GM18861 (cell line): ENCODE measurements around the gene OR10A3.
"Not testable (repeated sequence)": the region's sequence is repeated elsewhere in the genome, so short reads cannot be mapped to it uniquely, and the experiment has no call there.

ENCODE experiments used
- ATAC-seq: cut with Tn5 transposase; IDR thresholded peaks from one replicate; pipeline ENCODE4 v1.9.1; 2021; ENCODE audit not compliant: unreplicated experiment

The OR10A3 gene, protein sequence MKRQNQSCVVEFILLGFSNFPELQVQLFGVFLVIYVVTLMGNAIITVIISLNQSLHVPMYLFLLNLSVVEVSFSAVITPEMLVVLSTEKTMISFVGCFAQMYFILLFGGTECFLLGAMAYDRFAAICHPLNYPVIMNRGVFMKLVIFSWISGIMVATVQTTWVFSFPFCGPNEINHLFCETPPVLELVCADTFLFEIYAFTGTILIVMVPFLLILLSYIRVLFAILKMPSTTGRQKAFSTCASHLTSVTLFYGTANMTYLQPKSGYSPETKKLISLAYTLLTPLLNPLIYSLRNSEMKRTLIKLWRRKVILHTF

DNA sequence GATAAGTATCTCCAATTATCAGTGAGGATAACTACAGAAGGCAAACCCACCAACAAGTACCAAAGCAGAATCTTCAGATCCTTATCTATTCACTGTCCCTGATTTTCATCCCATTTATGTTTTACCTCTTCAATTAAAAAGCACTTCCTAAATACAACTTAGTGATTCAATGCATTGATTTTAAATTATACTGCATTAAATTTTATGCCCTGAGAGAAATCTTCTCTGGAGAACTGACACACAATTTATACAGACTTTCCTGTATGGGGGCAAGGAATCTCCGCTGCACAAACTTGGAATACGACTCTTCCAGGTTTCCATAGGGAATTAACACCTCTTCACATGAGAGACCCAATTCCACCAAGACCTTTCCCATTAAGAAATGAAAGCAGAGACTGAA is at the start of gene OR10A3:
OR10A3 (minus strand) TSS at position 101 of the 400 bp plus-strand sequence. CDS start 2,188 bp downstream, outside the sequence.
- ATAC-seq: no peak

DNA sequence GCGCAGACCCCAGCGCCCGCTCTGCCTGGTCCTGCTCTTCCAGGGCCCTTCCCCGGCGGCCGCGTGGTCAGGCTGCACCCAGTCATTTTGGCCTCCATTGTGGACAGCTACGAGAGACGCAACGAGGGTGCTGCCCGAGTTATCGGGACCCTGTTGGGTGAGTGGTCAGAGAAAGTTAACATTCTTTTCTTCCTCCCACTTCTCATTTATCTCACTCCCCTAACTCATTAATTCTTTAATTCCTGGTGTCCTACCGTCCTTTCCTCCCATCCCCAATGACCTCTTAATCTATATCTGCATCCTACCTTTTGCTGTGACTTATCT is 46.0 kb upstream of the OR10A3 start:
- not testable (repeated sequence) for ATAC-seq

DNA sequence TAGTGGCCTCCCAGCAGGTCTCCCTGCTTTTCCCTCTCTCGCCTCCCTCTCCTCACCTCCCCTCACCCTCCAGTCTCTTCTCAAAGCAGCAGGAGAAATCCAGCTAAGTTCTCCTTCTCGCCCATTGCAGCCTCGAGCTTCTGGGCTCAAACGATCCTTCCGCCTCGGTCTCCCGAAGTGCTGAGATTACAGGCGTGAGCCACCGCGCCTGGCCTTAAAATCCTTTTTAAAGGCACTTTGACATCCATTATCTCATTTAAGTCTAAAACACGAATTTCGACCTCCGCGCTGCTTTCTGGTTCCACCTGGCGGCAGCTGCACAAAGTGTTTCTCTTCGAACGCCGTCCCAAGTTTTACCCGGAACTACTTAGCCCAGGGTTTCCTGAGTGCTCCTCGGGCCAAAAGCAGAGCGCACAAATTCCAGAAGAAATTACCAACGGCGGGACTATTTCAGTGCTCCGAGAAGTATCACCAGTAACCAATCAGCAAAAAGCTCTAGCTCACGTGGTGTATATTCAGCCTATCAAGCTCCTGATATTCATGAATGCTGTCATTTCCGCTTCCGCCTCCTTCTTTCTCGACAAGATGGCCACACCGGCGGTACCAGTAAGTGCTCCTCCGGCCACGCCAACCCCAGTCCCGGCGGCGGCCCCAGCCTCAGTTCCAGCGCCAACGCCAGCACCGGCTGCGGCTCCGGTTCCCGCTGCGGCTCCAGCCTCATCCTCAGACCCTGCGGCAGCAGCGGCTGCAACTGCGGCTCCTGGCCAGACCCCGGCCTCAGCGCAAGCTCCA is 45.5 kb upstream of the OR10A3 start, which contains the start of gene EIF3F:
EIF3F (plus strand) TSS at position 570 of the 792 bp plus-strand sequence; CDS start at position 586, 16 bp downstream.
- peak; percentile 93 for ATAC-seq

DNA sequence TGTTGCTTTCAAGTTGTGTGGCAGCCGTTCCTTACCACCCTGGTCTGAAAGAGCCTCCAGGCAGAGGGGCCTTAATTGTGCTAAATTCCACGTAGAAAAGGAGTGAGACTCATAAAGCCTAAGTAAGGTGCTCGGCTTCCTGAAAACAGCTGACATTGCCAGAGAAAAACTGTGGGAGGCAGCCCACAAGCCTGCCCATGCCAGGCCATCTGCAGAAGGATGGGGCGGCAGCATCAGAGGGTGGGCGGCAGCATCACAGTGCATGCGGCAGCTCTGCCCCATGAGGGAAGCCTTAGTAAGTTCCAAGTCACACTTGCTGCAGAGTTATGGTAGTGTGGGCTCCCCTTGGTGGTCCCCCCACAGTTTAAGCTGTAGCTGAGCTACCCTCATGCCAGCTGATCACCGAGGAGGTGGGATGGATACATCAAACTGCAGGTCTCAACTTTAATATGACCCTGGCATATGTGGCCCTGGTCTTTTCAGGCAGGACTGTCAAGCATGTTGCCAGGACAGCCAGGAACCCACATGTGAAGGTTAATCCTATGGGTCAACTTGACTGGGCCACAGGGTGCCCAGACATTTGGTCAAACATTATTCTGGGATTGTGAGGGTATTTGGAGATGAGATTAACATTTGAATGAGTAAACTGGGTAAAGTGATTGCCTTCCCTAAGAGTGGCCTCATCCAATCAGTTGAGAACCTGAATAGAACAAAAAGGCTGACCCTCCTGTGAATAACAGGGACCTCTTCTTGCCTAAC is 42.5 kb upstream of the OR10A3 start:
- no peak for ATAC-seq

DNA sequence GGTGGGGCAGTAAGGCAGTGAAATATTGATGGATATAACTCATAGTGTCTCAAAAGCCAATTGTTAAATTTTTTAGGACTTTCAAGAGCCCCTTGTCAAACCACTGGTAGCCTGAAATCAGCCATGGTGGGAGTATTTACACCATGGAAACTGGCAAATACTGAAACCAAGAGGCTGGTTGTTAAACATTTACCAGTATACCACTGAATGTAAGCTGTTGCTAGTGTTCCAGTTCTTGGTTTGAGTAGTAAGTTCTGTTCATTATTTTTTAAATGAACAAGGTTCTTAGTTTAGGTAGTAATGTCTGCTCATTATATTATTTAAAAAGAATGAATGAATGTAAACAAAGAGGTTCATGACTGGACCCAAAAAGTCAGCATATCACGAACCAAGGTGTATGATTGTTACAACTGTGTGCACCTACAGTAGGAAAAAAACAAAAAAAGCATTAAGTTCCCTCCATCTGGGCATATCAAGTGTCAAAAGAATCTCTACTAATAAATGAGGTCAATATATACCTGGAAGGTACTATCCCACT is 41.1 kb upstream of the OR10A3 start:
- peak; percentile 54 for ATAC-seq

DNA sequence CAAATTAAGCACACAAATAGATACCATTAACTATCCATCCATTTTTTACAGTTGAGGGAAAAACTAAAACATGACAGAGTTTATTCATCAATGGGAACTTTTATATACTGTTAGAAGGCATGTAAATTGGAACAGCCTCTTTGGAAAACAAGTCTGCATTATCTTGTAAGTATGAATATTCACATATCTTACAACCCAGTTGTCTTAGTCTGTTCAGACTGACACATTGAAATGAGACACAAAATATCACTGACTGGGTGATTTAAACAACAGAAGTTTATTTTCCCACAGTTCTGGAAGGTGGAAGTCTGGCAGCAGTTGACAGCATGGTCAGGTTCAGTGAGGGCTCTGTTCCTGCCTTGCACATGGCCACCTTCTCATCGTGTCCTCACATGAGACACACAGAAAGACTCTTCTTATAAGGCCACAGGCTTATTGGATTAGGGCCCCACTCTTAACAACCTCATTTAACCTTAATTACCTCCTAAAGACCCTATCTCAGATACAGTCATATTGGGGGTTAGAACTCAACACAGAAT is 40.2 kb upstream of the OR10A3 start:
- ATAC-seq: no peak

DNA sequence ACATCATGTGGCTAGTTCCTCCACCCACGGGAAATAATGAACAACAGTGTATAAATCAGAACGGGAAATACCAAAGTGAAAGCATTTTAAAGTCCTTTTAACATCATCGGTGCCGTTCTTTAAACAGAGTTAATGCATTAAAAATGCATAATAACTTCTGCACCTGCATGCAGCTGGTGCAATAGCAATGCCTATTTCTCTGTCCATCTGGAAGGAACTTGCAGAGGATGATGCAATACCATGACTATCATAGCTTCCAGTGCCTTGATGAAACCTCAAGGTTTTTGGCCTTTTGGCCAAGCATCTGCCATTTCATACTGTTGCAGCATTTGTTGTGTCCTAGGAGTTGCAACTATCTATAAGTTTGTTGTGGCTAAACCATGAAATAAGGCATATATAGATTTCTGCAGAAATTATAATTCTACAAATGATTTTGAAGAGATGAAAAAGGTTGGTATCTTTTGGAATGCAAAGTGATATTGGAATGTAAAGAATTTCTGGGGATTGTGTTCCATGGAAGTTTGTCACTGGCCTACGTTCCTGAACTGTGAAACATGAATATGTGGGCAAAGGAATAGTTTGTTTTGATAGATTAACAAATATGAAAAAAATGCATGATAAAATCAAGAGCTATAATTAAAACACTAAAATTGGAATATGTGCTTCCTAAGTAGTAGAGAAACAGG is 35.9 kb upstream of the OR10A3 start:
- ATAC-seq: no peak

DNA sequence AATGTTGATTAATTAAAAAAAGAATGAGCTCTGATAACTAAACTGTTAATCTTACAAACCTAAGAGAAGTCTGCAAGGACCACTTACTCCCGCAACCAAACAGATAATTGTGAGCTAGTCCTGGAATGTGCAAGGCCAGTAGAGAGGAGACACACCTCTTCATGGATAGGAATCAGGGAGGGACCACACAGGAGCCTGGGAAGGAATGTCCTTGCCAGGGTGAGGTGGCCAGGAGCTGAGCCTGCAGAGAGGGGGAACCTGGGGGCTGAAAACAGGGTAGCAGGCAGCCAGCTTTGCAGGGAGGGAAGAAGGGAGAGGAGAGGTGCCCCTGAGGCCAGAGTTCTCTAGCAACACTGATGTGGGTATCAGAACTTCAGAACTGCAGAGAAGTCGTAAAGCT is 33.2 kb upstream of the OR10A3 start:
- no peak for ATAC-seq

DNA sequence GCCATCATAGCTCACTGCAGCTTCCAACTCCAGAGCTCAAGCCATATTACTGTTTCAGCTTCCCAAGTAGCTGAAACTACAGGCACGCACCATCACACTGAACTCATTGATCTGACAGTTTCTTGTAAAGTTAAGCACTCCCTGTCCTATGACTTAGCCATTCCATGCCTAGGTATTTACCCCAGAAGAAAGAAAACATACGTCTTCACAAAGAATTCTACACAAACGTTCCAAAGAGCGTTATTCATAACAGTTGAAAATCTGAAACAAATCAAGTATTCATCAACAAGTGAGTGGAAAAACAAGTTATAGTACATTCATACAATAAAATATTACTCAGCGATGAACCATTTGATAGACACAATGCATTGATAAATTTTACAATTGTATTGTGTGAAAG is 31.5 kb upstream of the OR10A3 start:
- no peak for ATAC-seq

DNA sequence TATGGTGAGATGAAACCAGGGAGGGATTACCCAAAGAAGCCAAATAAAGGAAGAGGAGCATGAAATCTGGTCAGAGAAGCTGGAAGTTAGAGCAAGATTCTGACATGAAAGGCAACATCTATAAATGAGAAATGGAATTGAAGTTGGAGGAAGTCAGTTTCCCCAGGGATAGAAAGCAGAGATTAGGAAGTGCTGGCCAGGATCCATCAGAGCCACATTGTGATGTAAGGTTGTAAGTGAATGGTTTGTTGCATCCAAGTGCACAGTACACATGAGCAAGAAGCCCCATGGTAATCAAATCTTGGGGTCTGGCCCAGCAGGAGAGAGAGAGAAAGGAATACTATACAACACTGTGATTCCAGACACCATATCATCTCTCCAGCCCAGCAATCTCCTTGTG is 30.3 kb upstream of the OR10A3 start:
- no peak for ATAC-seq

DNA sequence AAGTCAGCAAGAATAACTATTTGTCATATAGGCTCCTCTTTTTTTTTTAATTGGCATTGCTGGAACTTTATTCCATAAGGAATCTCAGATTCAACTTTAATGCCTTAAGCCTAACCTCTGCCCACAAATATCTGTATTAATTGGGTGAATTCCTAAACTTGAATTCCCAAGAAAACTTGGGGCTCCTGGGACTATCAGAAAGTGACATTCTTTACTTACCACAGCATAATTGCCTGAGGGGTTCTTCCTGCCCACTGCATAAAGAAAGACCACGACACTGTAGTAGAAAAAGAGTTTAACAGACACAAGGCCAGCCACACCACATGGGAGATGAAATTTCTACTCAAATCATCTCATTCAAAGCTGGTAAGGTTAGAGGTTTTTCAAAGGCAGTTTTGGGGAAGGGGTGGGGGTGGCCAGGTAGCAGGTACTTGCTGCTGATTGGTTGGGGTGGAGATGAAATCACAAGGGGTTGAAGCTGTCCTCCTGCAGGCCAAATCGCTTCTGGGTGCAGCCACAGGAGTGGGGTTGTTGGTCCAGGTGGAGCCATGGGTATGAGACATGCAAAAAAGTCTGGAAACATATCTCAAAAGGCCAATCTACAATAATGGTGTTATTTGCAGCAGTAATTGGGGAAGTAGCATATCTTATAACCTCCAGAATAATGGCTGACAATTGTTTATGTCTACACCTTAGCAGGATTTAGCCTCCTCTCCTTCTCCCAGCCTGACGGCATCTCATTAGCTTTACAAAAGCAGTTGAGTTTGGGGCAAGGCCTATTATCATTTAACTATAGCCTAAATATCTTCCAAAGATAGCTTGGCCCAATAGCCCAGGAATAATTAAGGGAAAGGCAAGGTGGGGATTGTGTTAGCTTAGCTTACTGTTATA is 28.5 kb upstream of the OR10A3 start:
- no peak for ATAC-seq

DNA sequence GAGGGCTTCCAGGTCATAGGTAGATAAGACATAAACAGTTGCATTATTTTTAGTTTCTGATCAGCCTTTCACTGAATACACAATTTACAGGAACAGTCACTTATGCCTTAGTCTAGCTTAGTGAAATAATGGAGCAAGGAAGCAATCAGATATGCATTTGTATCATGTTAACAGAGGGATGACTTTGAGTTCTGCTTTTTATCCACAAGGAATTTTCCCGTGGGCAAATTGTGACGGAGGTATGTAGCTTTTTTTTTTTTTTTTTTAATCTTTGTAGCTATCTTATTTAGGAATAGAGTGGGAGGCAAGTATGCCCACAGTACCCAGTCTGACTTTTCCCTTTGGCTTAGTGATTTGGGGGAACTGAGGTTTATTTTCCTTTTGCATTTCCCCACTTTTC is 27.2 kb upstream of the OR10A3 start:
- no peak for ATAC-seq

DNA sequence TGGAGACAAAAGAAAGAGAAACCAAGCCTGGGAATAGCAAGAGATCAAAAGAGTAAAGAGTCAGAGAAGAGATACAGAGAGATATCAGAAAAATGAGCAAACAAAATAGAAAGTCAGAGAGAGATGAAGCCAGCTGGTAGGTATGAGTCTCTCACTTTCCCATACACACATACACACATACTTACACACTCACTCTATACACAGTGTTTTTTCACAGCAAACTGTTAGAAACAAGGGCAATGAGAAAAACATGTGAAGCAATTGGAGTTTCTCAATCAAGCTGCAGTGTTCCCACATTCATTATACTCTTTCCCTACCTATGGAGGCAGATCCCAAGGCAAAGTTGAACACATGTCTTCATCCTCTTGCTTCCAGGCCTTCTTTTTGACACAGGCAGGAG is 26.3 kb upstream of the OR10A3 start:
- no peak for ATAC-seq

DNA sequence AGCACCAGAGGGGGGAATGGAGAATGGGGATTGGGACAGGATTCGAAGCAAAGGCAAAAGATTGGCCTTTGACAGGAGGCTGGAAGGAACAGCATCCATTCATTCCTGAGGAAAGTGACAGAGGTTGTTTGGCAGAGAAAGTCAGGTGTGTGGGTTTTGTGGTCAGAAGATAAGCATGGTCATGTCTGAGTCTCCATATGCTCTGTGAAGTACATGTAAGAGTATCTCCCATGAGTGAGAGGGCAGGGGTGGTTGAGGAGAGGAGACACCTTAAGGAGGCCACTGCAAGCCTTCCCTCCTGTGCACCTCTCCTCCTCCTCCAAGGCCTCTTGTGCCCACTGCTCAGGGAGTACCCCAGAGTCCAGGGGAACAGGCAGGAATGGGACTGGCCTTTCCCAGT is 25.6 kb upstream of the OR10A3 start:
- ATAC-seq: no peak

DNA sequence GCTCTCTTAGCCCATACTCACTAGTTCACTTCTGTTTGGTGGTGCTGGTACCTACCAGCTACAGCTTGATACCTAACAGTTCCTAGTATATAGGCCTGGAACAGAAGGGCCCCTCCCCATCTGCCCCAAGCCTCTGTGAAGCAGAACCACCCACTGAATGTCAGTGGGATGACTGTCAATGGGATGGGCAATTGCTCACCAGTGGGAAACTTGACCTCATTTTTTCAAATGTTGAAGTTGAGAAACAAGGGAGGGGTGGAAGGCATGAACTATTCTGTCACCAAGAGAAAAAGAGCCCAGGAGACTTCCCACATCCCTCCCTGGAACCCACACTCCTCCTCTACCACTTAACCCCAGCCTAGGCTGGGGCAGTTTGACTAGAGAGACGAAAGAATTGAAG is 23.9 kb upstream of the OR10A3 start, which contains the start of gene NLRP10:
NLRP10 (minus strand) TSS at position 62 of the 400 bp plus-strand sequence. CDS start 1,952 bp downstream, outside the sequence.
- ATAC-seq: no peak

DNA sequence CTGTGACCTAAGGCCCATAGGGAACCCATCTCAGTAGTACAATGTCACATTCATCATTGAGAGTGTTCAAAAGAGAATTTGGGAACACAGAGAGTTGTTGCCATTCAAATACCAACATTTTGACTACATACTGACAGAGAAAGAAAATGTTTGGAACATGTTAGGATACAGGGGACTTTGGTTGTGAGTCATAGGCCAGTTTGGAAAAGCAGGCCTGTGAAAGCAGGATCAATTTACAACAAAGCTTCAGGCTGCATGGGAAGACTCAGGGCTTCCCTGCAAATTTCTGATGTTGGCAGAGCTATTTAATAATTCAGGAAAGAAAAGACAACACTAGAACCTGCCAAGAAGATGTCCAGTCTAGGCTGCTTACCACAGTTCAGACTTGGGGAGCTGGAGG is 23.4 kb upstream of the OR10A3 start:
- no peak for ATAC-seq

DNA sequence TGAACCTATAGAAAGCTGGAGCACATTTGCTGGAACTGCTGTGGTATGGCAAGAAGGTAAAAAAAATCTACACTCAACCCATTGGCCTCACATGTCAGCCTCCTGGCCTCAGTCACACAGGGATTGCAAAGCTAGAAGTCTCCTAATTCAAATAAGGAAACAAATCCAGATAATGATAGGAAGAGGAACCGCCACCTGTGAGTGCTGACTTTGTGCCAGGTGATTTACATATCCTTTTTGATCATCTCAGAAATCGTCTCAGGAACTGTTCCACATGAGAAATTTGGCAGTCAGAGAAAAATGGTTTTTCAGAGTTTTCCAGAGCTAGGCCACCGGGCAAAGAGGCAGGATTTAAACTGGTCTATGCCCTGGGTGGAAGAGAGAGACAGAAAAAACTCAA is 22.8 kb upstream of the OR10A3 start:
- no peak for ATAC-seq

DNA sequence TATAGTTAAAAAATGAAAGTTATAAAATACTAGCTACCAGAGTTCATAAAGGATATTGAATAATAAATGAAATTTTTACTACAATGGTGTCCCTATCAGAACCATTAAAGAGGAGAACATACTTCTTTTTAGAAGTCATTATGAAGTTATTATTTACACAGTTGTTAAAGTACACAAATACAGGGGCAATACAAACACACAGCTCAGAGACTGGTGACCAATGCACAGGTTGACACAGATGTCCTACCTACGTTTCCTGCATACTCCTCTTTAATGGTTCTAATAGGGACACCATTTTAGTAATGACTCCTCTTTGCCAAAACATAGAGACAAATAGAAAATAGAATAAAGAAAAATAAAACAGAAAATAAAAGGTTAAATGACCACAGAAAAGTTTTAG is 13.7 kb upstream of the OR10A3 start:
- ATAC-seq: no peak

DNA sequence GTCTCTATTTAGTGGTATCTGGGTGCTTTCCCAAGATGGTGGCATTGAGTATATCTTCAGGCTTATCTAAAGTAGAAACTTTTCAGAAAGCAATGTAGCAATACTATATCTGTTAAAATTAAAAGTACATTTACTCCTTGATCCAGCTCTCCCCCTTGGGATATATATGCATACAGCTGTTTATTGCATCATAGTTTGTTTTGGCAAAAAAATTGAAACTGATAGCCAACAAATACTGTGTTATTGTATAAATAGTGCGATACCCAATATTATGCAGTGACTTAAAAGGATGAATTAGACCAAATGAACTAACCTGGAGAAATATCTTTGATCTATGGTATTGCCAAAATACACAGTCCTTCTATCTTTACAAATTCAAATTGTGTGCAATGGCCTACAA is 8.4 kb upstream of the OR10A3 start:
- ATAC-seq: no peak
